Neural progenitor cell (in vitro differentiated cells): ENCODE results near the gene STARD9. TPM values are rescaled to one million over a fixed set of nuclear protein-coding genes. Genes with fewer than 3 reads are reported as not detected.

Experiments
- DNase-seq: peaks from one replicate; pipeline ENCODE4 v3.0.0-alpha.2; 2016; ENCODE audit warnings: low spot score
- H2AFZ ChIP-seq: fragments of 200-600 bp; sonication (generic); replicated peaks from 2 replicates; pipeline ENCODE4 v1.6.1; 2016; ENCODE audit warnings: antibody characterized with exemption
- H3F3A ChIP-seq: fragments of 200-600 bp; sonication (generic); 2 replicates; pipeline ENCODE4 v1.6.1; 2016; ENCODE audit warnings: antibody characterized with exemption, low read depth
- H3K27ac ChIP-seq: fragments of 200-600 bp; sonication (generic); 2 replicates; pipeline ENCODE4 v1.5.1; 2016; ENCODE audit warnings: mild to moderate bottlenecking
- H3K27me3 ChIP-seq: fragments of 200-600 bp; sonication (generic); 2 replicates; pipeline ENCODE4 v1.6.1; 2016; ENCODE audit warnings: mild to moderate bottlenecking, moderate library complexity
- H3K36me3 ChIP-seq: fragments of 200-600 bp; sonication (generic); 2 replicates; pipeline ENCODE4 v1.5.1; 2016
- H3K4me1 ChIP-seq: fragments of 200-600 bp; sonication (generic); 2 replicates; pipeline ENCODE4 v1.6.1; 2016; ENCODE audit warnings: mixed run types
- H3K4me2 ChIP-seq: fragments of 200-600 bp; sonication (generic); 2 replicates; pipeline ENCODE4 v1.6.1; 2016
- H3K4me3 ChIP-seq: fragments of 200-600 bp; sonication (generic); 2 replicates; pipeline ENCODE4 v1.5.1; 2016
- H3K79me2 ChIP-seq: fragments of 200-600 bp; sonication (generic); 2 replicates; pipeline ENCODE4 v1.6.1; 2016; ENCODE audit warnings: low read depth
- H3K9ac ChIP-seq: fragments of 200-600 bp; sonication (generic); 2 replicates; pipeline ENCODE4 v1.6.1; 2016
- H3K9me3 ChIP-seq: fragments of 200-600 bp; sonication (generic); 2 replicates; pipeline ENCODE4 v1.5.1; 2016; ENCODE audit warnings: low read depth
- H4K20me1 ChIP-seq: fragments of 200-600 bp; sonication (generic); 2 replicates; pipeline ENCODE4 v1.6.1; 2016; ENCODE audit warnings: low read depth
- H3K27ac Mint-ChIP-seq: 3 replicates; pipeline ENCODE4 v1.8.0; 2021; ENCODE audit warnings: mixed read lengths
- H3K27me3 Mint-ChIP-seq: 2 replicates; pipeline ENCODE4 v1.8.0; 2022; ENCODE audit warnings: low read depth, mild to moderate bottlenecking, inconsistent platforms, moderate library complexity, mixed read lengths; ENCODE audit not compliant: insufficient read depth
- H3K36me3 Mint-ChIP-seq: 3 replicates; pipeline ENCODE4 v1.8.0; 2021; ENCODE audit warnings: mixed read lengths
- H3K4me1 Mint-ChIP-seq: 3 replicates; pipeline ENCODE4 v1.8.0; 2021; ENCODE audit warnings: mixed read lengths
- H3K4me3 Mint-ChIP-seq: 3 replicates; pipeline ENCODE4 v1.8.0; 2021; ENCODE audit warnings: mild to moderate bottlenecking, moderate library complexity, mixed read lengths
- H3K9me3 Mint-ChIP-seq: 3 replicates; pipeline ENCODE4 v1.8.0; 2020; ENCODE audit warnings: mixed read lengths
- CTCF ChIP-seq: fragments of 200-600 bp; sonication (generic); IDR thresholded peaks from 2 replicates; pipeline ENCODE4 v1.5.1; 2017; ENCODE audit warnings: antibody characterized with exemption, mild to moderate bottlenecking
- EZH2 ChIP-seq: fragments of 200-600 bp; sonication (generic); IDR thresholded peaks from 2 replicates; pipeline ENCODE4 v1.6.1; 2017; ENCODE audit warnings: antibody characterized with exemption, mild to moderate bottlenecking, moderate library complexity
- EZH2phosphoT487 ChIP-seq: fragments of 200-600 bp; sonication (generic); IDR thresholded peaks from 2 replicates; pipeline ENCODE4 v1.6.1; 2017; ENCODE audit warnings: antibody characterized with exemption
- total RNA-seq: library from RNA; depleted of rRNA; stranded (reverse); fragments of >200 nt; gene quantifications from 2 replicates; pipeline ENCODE4 v1.2.3, GENCODE V29; 2015; ENCODE audit warnings: low replicate concordance

STARD9 gene
- total RNA-seq, 1 donor from 2014 or later = 11.9 TPM

DNA sequence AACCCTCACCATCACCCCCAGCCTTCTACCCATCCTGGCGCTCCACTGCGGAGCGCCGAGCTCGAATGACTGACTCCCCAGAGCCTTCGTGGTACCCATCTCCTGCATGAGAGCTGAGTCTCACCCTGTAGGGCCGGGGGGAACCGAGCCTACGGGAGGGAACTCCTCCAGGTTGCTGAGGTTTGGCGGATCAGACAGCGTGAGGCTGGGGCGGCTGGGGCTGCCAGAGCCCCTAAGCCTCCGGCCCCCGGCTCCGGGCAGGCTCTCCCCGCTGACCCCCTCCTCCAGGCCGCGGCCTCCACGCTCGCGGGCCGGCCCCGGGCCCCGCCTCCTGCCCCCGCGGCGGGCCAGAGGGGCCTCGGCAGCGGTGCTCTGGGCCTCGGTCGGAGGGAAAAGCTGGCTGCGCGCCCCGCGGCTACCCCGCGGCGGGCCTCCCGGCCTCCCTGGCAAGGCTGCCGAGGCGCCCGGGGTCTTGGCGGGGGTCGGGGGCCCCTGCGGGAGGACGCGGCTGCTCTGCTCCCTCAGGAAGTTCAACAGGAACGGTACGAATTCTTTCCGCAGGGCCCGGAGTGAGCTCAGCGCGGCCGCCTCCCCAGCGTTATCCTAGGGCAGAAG is 160.9 kb downstream of the STARD9 start:
- H2AFZ ChIP-seq = peak overlapping the region; percentile 95
- peaks cover 3% of the 10 kb centered on the region for H3K4me1 ChIP-seq
- peak overlapping the region; percentile 98 for H3K4me3 ChIP-seq
- H3K27me3 Mint-ChIP-seq = peaks cover 8% of the 10 kb centered on the region
- H3K27me3 ChIP-seq = no peaks in the 10 kb centered on the region
- peaks cover 3% of the 10 kb centered on the region for H3K36me3 ChIP-seq
- peaks cover 18% of the 10 kb centered on the region for H3K36me3 Mint-ChIP-seq
- H3K4me1 Mint-ChIP-seq = peaks cover 15% of the 10 kb centered on the region
- H4K20me1 ChIP-seq = peaks cover 23% of the 10 kb centered on the region
- peak overlapping the region; percentile 70 for H3K9ac ChIP-seq
- peak overlapping the region; percentile 72 for H3K27ac Mint-ChIP-seq
- H3K4me2 ChIP-seq = peak overlapping the region; percentile 85
- H3K9me3 ChIP-seq = no peaks in the 10 kb centered on the region
- H3F3A ChIP-seq = peaks cover 14% of the 10 kb centered on the region
- peaks cover 8% of the 10 kb centered on the region for H3K79me2 ChIP-seq
- H3K4me3 Mint-ChIP-seq = peak overlapping the region; percentile 89
- TF ChIP-seq CTCF (no peak), EZH2 (no peak), EZH2phosphoT487 (no peak)
- H3K9me3 Mint-ChIP-seq = no peaks in the 10 kb centered on the region
- peak; percentile 70 for DNase-seq
- no peak overlapping the region for H3K27ac ChIP-seq

DNA sequence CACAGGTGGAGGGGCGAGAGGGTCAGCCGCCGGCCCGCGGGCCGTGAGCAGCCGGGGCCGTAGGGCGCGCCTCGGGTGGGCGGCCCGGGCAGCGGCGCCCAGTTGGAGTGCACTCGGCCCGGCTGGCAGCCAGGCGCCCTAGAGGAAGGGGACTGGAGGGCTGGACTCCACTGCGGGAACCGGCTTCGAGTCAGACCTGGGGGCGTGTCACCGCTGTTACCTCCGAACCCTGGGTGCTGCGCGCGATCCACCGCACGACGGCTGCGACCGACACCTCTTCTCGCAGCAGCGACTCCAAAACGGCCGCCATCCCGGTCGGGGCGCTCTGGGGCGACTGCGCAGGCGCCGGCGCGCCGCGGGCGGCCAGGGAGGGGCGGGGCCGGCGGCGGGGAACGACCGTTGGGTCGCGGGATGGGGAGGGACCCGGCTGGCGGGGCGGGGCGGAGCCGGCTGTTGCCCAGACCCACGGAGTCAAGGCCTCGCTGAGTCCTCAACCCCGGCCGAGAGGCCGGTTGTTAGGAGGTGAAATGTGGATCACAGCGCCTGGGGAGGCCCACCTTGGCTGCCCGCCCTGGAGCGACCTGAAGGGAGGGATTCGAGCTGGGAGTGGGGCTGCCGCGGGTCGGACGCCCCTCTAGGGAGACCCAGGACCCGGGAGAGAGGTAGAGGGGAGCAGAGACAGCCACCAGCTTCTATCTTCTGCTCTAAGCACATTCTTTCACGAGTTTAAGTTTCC is 161.6 kb downstream of the STARD9 start, which contains the start of gene CDAN1:
TSS of gene CDAN1 (minus strand) at position 336 of the 736 bp plus-strand sequence. CDS start at position 310, 26 bp downstream.
- Histone ChIP-seq H3F3A (peaks cover 14% of the 10 kb centered on the region), H4K20me1 (peaks cover 17% of the 10 kb centered on the region), H3K9ac (peak within 1 kb of the TSS; percentile 70), H3K9me3 (no peaks in the 10 kb centered on the region), H3K36me3 (peaks cover 3% of the 10 kb centered on the region), H3K79me2 (peaks cover 8% of the 10 kb centered on the region), H3K27me3 (no peaks in the 10 kb centered on the region), H3K27ac (no peak within 1 kb of the TSS), H3K4me1 (peaks cover 3% of the 10 kb centered on the region), H3K4me3 (peak within 1 kb of the TSS; percentile 98), H2AFZ (peak within 1 kb of the TSS; percentile 95), H3K4me2 (peak within 1 kb of the TSS; percentile 85)
- peak within 1 kb of the TSS; percentile 92 for H3K27ac Mint-ChIP-seq
- H3K36me3 Mint-ChIP-seq = peaks cover 18% of the 10 kb centered on the region
- TF ChIP-seq EZH2phosphoT487 = no peak
- no peak for TF ChIP-seq EZH2
- TF ChIP-seq CTCF = no peak
- DNase-seq = peak; percentile 92
- peak within 1 kb of the TSS; percentile 89 for H3K4me3 Mint-ChIP-seq
- peaks cover 8% of the 10 kb centered on the region for H3K27me3 Mint-ChIP-seq
- H3K4me1 Mint-ChIP-seq = peaks cover 15% of the 10 kb centered on the region
- H3K9me3 Mint-ChIP-seq = no peaks in the 10 kb centered on the region

- peaks cover 14% of the 10 kb centered on the region for H4K20me1 ChIP-seq
- peak overlapping the region; percentile 85 for H3K4me3 Mint-ChIP-seq
- peak overlapping the region; percentile 53 for H3K9ac ChIP-seq
- H3K36me3 Mint-ChIP-seq = peaks cover 13% of the 10 kb centered on the region
- no peaks in the 10 kb centered on the region for H3K9me3 Mint-ChIP-seq
- no peaks in the 10 kb centered on the region for H3K27me3 ChIP-seq
- peaks cover 15% of the 10 kb centered on the region for H3K4me1 Mint-ChIP-seq
- peak overlapping the region; percentile 85 for H3K4me2 ChIP-seq
- DNase-seq = no peak
- peaks cover 3% of the 10 kb centered on the region for H3K36me3 ChIP-seq
- H3K79me2 ChIP-seq = peaks cover 8% of the 10 kb centered on the region
- no peak for TF ChIP-seq CTCF
- no peak for TF ChIP-seq EZH2
- no peak for TF ChIP-seq EZH2phosphoT487
- H3K4me1 ChIP-seq = peaks cover 3% of the 10 kb centered on the region
- H3K4me3 ChIP-seq = peak overlapping the region; percentile 98
- peak overlapping the region; percentile 92 for H3K27ac Mint-ChIP-seq
- H3F3A ChIP-seq = peaks cover 11% of the 10 kb centered on the region
- peak overlapping the region; percentile 94 for H2AFZ ChIP-seq
- no peaks in the 10 kb centered on the region for H3K9me3 ChIP-seq
- peaks cover 8% of the 10 kb centered on the region for H3K27me3 Mint-ChIP-seq
- H3K27ac ChIP-seq = no peak overlapping the region
Observed at GRCh38 chr15:42737529-42738328, 162.3 kb downstream of the STARD9 start.
